ENCODE measurements around the gene TCTN3. TPM values are rescaled to one million over a fixed set of nuclear protein-coding genes. Genes with fewer than 3 reads are reported as not detected.

The TCTN3 gene
- total RNA-seq, 2 donors from 2014 or later: 27.7 to 44.9 TPM

DNA sequence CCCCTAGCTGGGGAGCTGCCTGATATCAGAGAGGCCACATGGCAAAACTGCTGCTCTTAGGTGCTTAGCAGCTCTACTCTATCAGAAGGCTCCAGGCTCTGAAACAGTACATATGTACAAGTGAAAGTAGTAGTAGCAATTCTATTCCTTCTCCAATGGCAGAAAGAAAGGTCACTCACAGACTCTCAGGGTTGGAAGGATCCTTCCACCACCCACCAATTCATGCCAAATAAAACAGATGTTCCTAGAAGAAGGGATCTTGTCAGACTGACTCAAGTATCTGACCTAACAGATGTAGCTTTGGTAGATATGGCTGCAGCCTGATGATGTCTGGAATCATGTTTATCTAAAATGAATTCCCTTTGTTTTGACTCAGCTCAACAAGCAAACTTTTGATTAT, 29.2 kb downstream of the TCTN3 start:
- no peaks in the 10 kb centered on the region for H3K4me1 ChIP-seq (replicated peaks)
- H3K27me3 ChIP-seq (replicated peaks; ENCODE audit: insufficient read depth): no peaks in the 10 kb centered on the region
- H3K27ac ChIP-seq: no peak overlapping the region
- H3K9me3 ChIP-seq: no peaks in the 10 kb centered on the region
- H3K4me3 ChIP-seq: no peak overlapping the region
- intact Hi-C loops (cut with DNase I): no loop called here
- H3K36me3 ChIP-seq: no peaks in the 10 kb centered on the region
- TF ChIP-seq, protein P1, sequence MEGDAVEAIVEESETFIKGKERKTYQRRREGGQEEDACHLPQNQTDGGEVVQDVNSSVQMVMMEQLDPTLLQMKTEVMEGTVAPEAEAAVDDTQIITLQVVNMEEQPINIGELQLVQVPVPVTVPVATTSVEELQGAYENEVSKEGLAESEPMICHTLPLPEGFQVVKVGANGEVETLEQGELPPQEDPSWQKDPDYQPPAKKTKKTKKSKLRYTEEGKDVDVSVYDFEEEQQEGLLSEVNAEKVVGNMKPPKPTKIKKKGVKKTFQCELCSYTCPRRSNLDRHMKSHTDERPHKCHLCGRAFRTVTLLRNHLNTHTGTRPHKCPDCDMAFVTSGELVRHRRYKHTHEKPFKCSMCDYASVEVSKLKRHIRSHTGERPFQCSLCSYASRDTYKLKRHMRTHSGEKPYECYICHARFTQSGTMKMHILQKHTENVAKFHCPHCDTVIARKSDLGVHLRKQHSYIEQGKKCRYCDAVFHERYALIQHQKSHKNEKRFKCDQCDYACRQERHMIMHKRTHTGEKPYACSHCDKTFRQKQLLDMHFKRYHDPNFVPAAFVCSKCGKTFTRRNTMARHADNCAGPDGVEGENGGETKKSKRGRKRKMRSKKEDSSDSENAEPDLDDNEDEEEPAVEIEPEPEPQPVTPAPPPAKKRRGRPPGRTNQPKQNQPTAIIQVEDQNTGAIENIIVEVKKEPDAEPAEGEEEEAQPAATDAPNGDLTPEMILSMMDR (IDR thresholded peaks at IDR 0.05): no peak
- no peak for TF ChIP-seq POLR2A (IDR thresholded peaks at IDR 0.05)
- no peak for TF ChIP-seq POLR2AphosphoS5 (IDR thresholded peaks at IDR 0.05)
- DNase-seq (ENCODE audit: low spot score): no peak

DNA sequence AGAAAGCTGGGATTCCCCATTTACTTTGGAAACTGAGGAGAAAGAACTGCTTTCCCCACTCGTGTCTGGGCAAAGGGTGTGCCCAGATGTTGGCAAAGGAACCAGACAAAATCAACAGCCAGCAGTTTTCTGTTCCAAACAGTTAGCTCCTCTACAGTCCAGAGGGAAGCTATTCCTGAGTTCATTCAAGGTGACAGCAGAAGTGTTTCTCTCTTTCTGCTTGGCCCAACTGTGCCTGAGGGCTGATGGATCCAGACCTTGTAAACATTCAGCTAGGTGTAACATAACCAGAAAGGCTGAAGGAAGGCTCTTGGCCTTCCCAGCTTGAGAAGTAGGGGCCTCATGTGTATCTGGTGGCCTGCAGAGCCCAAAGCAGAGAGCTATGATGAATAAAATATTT, 30.2 kb downstream of the TCTN3 start:
- no peak for DNase-seq (ENCODE audit: low spot score)
- 10% methylated on average over 1 of the region's 1 CpG for WGBS

DNA sequence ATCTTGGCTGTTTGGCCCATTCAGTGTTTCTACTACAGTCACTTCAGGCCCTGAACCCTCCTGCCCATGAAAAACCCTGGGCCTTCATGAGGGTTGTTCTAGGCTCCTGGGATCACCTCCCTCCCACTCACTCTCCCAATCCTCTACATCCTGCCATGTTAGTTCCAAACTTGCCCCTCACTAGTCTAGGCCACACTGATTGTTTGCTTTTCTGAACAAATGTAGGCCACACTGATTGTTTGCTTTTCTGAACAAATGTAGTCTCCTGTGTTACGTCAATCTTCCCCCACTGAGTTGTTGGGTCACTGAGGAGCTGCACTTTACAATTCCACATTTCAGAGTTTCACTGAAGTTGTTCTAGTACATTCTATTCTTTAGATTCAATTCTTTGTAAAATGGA, 31.9 kb downstream of the TCTN3 start:
- Histone ChIP-seq H3K9me3 (no peaks in the 10 kb centered on the region), H3K36me3 (no peaks in the 10 kb centered on the region), H3K27me3 (replicated peaks; ENCODE audit: insufficient read depth) (no peaks in the 10 kb centered on the region), H3K4me3 (no peak overlapping the region), H3K27ac (no peak overlapping the region), H3K4me1 (replicated peaks) (no peaks in the 10 kb centered on the region)
- no peak for DNase-seq (ENCODE audit: low spot score)
- WGBS: 71% methylated on average over 1 of the region's 1 CpG
- TF ChIP-seq POLR2AphosphoS5 (IDR thresholded peaks at IDR 0.05): no peak
- no peak for TF ChIP-seq POLR2A (IDR thresholded peaks at IDR 0.05)
- TF ChIP-seq, protein P1 (IDR thresholded peaks at IDR 0.05): no peak
- intact Hi-C loops (cut with DNase I): no loop called here

More for the DNA sequence above, 30.2 kb downstream of the TCTN3 start:
- Histone ChIP-seq H3K27ac (no peak overlapping the region), H3K27me3 (replicated peaks; ENCODE audit: insufficient read depth) (no peaks in the 10 kb centered on the region), H3K9me3 (no peaks in the 10 kb centered on the region), H3K36me3 (no peaks in the 10 kb centered on the region), H3K4me1 (replicated peaks) (no peaks in the 10 kb centered on the region), H3K4me3 (no peak overlapping the region)
- no peak for TF ChIP-seq POLR2A (IDR thresholded peaks at IDR 0.05)
- no peak for TF ChIP-seq POLR2AphosphoS5 (IDR thresholded peaks at IDR 0.05)
- TF ChIP-seq, protein P1 (IDR thresholded peaks at IDR 0.05): no peak
- intact Hi-C loops (cut with DNase I): no loop called here

DNA sequence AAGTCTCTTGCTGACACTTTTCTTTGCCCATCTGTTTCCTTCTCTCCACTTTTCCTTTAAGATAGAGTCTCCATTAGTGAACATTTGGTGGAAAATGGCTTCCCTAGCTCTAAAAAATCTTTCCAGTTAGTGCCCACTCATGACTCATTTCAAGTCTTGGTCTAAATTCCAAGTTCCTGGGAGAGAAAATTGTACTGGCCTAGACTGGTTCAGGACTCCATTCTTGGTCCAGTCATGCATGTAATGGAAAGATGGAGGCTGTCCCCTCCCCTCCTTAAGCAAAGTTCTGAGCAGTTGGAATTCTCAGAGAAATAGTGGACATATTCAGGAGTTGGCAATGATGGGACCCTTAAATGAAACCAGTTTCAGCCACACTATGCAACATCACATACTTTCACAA, 33.4 kb downstream of the TCTN3 start:
- H3K9me3 ChIP-seq: no peaks in the 10 kb centered on the region
- no peak overlapping the region for H3K4me3 ChIP-seq
- no peaks in the 10 kb centered on the region for H3K27me3 ChIP-seq (replicated peaks; ENCODE audit: insufficient read depth)
- intact Hi-C loops (cut with DNase I): no loop called here
- H3K27ac ChIP-seq: no peak overlapping the region
- no peak for DNase-seq (ENCODE audit: low spot score)
- TF ChIP-seq, protein P1 (IDR thresholded peaks at IDR 0.05): no peak
- TF ChIP-seq POLR2AphosphoS5 (IDR thresholded peaks at IDR 0.05): no peak
- no peak for TF ChIP-seq POLR2A (IDR thresholded peaks at IDR 0.05)
- no peaks in the 10 kb centered on the region for H3K36me3 ChIP-seq
- no peaks in the 10 kb centered on the region for H3K4me1 ChIP-seq (replicated peaks)

DNA sequence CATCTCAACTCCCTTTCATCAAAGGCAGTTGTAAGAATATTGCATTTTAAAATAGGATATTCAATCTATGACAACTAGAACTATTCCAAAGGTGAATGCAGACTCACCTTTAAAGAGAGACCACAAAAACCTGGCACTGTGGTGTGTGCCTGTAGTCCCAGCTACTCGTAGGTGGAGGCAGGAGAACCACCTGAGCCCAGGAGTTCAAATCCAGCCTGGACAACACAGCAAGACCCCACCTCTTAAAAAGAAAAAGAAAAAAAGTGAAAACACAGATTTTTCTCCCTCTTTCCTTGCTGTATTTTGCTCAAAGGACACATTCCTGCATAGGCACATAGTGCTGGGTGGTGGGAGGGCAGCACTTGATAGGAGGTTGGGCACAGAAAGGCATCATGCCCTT, 36.5 kb downstream of the TCTN3 start:
- Histone ChIP-seq H3K9me3 (no peaks in the 10 kb centered on the region), H3K4me3 (peak overlapping the region in 1 of 2 donors; percentile 82)

More for the DNA sequence above, 36.5 kb downstream of the TCTN3 start:
- intact Hi-C loops (cut with DNase I): no loop called here
- no peak for DNase-seq (ENCODE audit: low spot score)
- no peaks in the 10 kb centered on the region for H3K36me3 ChIP-seq
- TF ChIP-seq, protein P1 (IDR thresholded peaks at IDR 0.05): no peak
- TF ChIP-seq POLR2AphosphoS5 (IDR thresholded peaks at IDR 0.05) (no peak), POLR2A (IDR thresholded peaks at IDR 0.05) (no peak)
- H3K27me3 ChIP-seq (replicated peaks; ENCODE audit: insufficient read depth): no peaks in the 10 kb centered on the region
- H3K4me1 ChIP-seq (replicated peaks): no peaks in the 10 kb centered on the region
- no peak overlapping the region for H3K27ac ChIP-seq
- WGBS: 46% methylated on average over 1 of the region's 1 CpG

Measured in prostate gland (tissue), 2 donors.